Putamen (tissue), 1 donor: ENCODE results near the gene RGS14.
A peak's percentile ranks its signal among the peaks of the same experiment; 100 is the strongest.

Experiments used
- DNase-seq: peaks from one replicate; pipeline ENCODE4 v3.0.0-alpha.2; 2016; ENCODE audit warnings: low spot score

Gene RGS14

GRCh38 chr5:177380805-177381126 lies 23.0 kb downstream of the RGS14 start:
- no peak for DNase-seq

- no peak for DNase-seq
These were observed 24.8 kb downstream of the RGS14 start for GRCh38 chr5:177382423-177383029.

GRCh38 chr5:177383181-177383580 lies 25.5 kb downstream of the RGS14 start:
- no peak for DNase-seq

GRCh38 chr5:177384134-177384533 lies 26.4 kb downstream of the RGS14 start, which contains the start of gene SLC34A1:
Gene SLC34A1, plus strand, starts transcription at chr5:177384434. Its CDS starts 1,308 bp downstream, at chr5:177385742.
- no peak for DNase-seq

- no peak for DNase-seq
These were observed 28.0 kb downstream of the RGS14 start for GRCh38 chr5:177385720-177386119.

- no peak for DNase-seq
These were observed 28.8 kb downstream of the RGS14 start for GRCh38 chr5:177386542-177386941.

GRCh38 chr5:177387405-177387804 lies 29.7 kb downstream of the RGS14 start:
- no peak for DNase-seq

GRCh38 chr5:177388521-177389052 lies 30.9 kb downstream of the RGS14 start:
- DNase-seq, result no peak

GRCh38 chr5:177389241-177390169 lies 31.8 kb downstream of the RGS14 start:
- DNase-seq, result no peak

- peak; percentile 62 for DNase-seq
These were observed 32.9 kb downstream of the RGS14 start for GRCh38 chr5:177390363-177391300.

- no peak for DNase-seq
These were observed 35.0 kb downstream of the RGS14 start for GRCh38 chr5:177392765-177393164.

- DNase-seq, result no peak
These were observed 35.6 kb downstream of the RGS14 start for GRCh38 chr5:177393206-177393765.

- no peak for DNase-seq
These were observed 36.3 kb downstream of the RGS14 start for GRCh38 chr5:177393990-177394389.

- no peak for DNase-seq
These were observed 38.4 kb downstream of the RGS14 start for GRCh38 chr5:177396078-177396477.

GRCh38 chr5:177396807-177397206 lies 39.1 kb downstream of the RGS14 start:
- DNase-seq, result no peak

- DNase-seq, result no peak
These were observed 40.2 kb downstream of the RGS14 start for GRCh38 chr5:177397875-177398390.

GRCh38 chr5:177399997-177400868 lies 42.5 kb downstream of the RGS14 start, which contains the start of gene PFN3:
Gene PFN3, minus strand, starts transcription at chr5:177400661. Its CDS starts 85 bp downstream, at chr5:177400576.
- DNase-seq, result no peak

- peak; percentile 58 for DNase-seq
These were observed 44.7 kb downstream of the RGS14 start for GRCh38 chr5:177402271-177403043.

GRCh38 chr5:177403102-177403791 lies 45.5 kb downstream of the RGS14 start:
- no peak for DNase-seq
